ENCODE measurements around the gene FAM184B.

The FAM184B gene

DNA sequence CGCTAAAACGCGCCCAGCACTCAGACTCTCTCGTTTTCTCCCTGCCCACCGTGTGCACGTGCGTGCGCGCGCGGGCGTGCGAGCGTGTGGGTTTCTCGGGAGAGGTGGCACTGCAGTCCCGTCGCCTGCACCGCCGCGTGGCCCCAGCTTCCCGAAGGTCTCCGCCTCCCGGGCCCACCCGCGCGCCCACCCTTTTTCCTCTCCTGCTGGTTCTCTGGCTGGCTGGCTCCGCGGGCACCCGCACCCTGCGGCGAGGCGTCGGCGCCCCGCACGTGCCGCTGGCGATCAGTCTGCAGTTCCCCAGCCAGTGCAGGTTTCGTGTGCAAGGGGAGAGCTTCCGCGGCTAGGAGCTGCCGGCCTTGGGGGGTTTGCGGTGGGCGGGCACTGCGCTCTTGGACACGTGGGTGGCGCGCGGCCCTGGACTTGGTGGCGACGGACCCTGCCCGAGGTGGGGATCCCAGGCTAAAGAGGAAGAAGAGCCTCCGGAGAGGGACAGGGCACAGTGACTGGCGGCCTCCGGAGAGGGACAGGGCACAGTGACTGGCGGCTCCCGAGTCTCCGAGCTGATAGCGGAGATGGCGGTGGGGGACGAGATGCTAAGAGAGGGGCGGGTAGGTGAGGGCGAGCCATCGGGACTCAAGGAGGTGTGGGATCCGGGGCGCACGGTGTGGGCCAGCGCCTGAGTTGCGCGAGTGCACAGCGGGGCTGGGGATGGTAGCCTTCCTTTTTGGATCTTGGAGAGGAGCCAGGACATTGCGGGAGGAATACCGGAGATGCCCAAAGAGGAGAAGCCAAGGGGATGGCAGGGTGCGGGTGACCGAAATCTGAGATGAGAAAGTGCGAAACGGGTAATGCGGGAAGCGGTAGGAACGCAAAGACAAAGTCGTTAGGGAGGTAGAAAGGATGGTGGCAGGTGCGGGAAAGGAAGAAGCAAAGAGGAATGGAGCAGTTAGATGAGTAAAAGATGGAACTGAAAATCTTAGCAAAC is at the start of gene FAM184B:
Gene FAM184B, minus strand, starts transcription at position 322 of the 988 bp plus-strand sequence. CDS start 322 bp downstream, outside the sequence.
- DNase-seq (ENCODE audit: low read depth in 3 of 3): peak in 1 of 3 experiments; percentile 6

DNA sequence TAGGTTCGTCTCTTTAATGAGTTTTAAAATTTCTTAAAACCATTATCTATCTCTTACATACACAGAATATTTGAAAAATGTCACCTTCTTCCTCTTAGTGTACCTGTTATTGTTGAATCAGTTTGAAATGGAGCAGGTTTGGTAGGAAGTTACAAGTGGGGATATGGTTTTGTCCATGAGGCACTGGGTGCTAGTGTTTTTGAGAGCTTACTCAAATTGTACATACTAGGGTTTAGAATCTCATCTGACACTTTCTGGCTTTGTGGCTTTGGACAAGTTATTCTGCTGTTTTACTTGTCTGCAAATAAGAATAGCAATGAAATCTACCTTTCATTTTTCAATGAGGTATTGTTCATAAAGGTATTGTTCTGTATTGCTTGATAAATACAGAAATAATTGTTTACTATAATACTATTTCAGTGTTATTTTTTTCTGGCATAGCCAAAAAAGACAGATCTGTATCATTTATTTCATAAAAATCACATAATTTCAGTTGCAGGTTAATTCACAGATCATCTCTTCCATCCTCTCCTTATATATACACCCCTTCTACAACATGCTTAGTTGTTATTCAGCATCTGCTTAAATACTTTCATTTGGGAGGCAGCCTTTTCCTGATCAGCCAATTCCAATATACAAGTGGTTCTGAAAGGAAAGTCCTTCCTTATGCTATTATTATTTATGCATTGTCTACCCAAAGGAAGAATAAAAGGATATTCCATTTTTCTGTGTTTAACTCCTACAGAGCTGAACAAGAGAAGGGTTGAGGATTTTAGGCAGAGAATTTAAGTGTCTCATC is 42.6 kb upstream of the FAM184B start:
- no peak for DNase-seq (ENCODE audit: low read depth in 3 of 3)

DNA sequence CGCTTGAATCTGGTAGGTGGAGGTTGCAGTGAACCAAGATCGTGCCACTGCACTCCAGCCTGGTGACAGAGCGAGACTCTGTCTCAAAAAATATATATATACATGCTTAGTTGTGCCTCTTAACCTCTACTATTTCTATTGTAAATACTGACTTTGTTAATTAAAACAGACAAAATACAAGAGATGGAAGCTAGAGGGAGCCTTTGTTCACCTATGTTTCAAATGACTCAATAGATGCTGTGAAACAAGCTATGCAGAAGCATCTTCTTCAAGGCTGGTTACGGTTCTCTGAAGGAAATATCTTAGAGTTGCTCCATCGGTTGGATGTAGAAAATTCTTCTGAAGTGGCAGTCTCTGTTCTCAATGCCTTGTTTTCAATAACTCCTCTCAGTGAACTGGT is 35.6 kb upstream of the FAM184B start:
- DNase-seq (ENCODE audit: low read depth in 3 of 3): no peak

DNA sequence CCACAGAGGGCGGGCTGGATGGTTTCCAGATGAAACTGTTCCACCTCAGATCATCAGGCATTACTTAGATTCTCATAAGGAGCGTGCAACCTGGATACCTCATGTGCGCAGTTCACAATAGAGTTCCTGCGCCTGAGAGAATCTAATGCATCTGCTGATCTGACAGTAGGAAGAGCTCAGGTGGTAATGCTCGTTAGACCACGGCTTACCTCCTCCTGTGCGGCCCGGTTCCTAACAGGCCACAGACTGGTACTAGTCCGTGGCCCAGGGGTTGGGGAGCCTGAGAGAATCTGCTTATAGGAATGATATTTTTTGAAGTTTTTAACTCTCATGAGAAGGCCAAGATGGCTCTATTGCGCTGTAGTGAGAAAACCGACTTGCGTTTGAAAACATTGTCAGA is 34.7 kb upstream of the FAM184B start:
- no peak for DNase-seq (ENCODE audit: low read depth in 3 of 3)

DNA sequence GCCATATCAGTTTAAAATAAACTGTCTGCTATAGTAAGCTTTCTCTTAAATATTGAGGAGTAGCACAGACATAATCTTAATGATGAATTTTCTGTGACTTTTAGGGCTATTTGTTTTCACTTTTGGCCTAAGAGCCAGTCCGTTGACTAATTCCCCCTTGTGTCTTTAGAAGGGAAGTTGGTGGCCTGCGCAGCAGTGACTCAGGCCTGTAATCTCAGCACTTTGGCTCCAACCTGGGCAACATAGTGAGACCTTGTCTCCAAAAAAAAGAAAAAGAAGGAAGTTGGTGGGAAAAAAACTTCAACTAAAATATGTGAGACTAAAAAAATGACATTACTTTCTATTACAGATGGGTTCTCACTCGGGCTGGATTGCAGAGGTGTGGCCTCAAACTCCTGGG is 32.7 kb upstream of the FAM184B start:
- no peak for DNase-seq (ENCODE audit: low read depth in 3 of 3)

DNA sequence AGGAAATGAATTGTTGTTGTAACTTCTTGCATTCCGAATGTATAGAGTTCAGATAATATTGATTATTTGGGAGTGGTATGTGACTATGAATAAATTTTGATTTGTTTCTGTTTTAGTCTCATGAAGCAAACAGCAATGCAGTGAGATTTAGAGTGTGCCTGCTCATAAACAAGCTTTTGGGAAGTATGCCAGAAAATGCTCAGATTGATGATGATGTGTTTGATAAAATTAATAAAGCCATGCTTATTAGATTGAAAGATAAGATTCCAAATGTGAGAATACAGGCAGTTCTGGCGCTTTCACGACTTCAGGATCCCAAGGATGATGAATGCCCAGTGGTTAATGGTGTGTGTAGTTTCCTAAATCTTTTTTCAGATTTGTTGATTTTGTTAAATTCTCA is 31.4 kb upstream of the FAM184B start:
- DNase-seq (ENCODE audit: low read depth in 3 of 3): no peak

DNA sequence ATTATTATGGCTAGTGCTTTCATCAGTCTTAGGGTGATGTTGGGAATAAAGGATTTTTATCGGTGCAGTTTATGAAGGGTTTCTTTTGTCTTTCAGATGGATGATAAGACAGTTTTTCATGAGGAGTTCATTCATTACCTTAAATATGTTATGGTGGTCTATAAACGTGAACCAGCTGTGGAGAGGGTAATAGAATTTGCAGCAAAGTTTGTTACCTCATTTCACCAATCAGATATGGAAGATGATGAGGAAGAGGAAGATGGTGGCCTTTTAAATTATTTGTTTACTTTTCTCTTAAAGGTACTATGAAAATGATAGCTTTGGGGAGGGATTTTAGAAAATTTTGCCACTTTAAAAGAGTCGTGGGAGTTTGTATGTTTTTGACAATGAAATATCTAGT is 30.7 kb upstream of the FAM184B start:
- DNase-seq (ENCODE audit: low read depth in 3 of 3): no peak

DNA sequence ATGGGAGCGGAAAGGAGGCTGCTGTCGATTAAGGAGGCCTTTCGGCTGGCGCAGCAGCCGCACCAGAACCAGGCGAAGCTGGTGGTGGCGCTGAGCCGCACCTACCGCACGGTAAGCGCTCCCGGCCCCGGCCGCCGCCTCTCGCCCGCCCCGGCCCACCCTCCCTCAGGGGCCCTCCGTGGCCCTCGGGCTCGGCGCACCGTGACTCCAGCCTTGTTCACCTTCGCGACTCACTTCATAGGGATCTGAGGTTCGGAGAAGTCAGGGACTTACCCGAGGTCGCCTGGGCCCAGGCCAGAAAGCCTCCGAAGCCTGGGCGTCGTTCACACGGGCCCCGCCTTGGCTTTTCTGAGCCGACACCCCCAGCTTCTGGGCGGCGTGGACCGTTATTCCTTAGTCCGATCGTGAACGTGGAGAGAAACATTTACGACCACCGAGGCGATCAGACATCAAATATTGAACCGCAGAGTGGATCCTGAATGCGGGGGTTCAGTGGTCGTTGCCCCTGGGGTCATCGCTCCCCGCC is 29.7 kb upstream of the FAM184B start:
- no peak for DNase-seq (ENCODE audit: low read depth in 3 of 3)

DNA sequence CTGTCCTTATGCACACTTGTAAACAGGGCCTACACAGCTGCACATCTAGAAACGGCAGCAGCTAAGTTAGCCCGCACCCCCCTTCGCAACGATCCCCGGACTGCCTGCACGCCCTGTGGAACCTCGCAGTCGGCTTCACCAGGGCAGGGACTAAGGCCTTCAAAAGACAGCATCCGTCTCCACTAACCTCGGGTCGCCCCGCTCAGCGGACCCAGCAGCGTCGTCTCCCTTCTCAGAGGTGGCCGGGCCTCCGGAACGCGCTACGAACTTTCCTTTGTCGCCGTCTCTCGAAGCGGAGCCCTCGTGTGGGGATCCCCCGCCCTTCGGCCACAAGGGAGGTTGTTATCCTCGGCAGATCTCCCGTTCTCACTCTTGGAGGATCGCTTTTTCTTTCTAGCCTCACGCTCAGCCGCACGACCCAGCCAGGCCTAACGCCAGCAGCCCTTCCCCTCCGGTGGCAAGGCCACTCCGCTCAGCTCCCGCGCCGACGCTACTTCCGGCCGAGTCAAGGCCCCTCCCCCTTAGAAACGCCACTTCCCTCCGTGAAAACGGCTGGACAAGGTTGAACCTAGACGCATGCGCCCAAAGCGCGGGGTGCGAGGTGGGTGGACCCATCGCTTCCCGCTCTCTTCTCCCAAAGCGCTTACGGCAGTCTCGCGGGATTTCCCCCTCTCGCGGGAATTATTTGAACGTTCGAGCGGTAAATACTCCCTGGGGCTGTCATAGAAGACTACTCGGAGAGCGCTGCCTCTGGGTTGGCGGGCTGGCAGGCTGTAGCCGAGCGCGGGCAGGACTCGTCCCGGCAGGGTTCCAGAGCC is 29.0 kb upstream of the FAM184B start, which contains the start of the genes DCAF16 and NCAPG:
Gene DCAF16, minus strand, starts transcription at position 498 of the 818 bp plus-strand sequence. CDS start 6,616 bp downstream, outside the sequence.
Gene NCAPG, plus strand, starts transcription at position 720 of the 818 bp plus-strand sequence. CDS start 99 bp downstream, outside the sequence.
- DNase-seq (ENCODE audit: low read depth in 3 of 3): peak; percentile 98 to 99 (median 99)

DNA sequence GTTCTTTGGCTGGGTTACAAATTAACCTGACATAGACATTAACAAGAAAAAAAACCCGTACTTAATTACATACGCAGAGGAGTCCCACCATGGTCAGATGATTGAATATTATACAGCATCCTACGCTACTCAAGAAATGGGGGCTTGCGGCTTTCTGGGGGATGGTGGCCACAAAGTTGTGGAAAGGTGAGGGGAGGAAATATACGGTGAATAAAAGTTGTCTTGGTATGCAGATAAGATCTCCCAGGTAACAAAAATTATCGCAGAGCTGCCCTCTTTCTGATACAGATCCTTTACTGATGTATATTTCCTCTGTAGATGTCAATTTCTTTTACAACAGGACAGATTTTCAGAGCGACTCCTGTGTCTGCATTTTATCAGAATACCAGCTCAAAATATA is 28.2 kb upstream of the FAM184B start:
- DNase-seq (ENCODE audit: low read depth in 3 of 3): no peak

DNA sequence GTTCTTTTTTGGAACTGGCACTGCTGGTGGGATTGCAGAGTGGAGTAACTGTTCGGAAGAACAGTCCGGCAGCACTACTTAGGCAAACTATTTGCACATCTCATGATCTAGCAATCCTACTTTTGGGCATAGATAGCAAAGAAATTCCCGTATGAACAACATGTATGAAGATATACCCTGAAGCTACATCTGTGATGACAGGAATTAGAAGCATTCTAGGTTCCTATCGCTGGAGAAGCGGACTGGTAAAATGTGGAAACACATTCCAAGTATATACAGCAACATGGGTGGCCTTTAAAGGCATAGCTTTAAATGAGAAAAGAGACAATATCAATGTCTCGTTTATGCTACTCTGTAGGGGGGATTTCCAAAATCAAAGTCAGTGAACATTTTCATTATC is 26.0 kb upstream of the FAM184B start:
- no peak for DNase-seq (ENCODE audit: low read depth in 3 of 3)

DNA sequence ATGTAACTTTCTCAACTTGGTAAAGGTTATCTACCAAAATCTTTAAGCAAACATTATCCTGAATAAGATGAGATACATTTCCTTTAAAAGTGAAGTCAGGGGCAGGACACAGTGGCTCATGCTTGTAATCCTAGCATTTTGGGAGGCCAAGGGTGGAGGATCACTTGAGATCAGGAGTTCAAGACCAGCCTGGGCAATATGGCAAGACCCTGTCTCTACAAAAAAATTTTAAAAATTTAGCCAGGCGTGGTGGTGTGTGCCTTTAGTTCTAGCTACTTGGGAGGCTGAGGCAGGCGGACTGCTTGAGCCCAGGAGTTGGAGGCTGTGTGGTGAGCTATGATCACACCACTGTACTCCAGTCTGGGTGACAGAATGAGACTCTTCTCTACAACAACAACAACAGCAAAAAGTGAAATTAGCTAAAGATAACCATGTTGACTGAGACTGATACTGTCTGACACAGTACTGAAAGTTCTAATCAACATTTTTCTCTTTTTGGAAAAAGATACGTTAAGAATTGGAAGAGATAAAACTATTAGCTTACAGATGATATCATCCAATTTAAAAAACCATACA is 24.2 kb upstream of the FAM184B start:
- DNase-seq (ENCODE audit: low read depth in 3 of 3): no peak

DNA sequence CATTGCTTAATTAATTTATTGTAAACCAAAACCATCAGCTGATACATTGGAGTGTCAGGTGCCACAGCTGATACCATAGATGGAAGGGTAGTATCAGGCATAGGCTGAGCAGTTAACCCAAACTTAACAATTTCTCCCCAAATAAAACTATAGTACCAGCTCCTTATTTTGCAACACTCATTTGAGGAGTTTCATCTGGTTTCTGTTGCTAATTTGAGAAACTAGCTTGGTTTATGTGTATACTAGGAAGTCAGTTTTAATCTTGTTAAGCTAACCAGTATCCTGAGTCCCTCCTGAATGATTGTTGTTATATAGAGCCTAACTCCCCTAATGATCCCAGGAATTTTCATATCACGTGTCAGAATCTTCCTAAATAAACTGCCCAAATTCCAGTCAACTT is 16.4 kb upstream of the FAM184B start:
- DNase-seq (ENCODE audit: low read depth in 3 of 3): no peak

DNA sequence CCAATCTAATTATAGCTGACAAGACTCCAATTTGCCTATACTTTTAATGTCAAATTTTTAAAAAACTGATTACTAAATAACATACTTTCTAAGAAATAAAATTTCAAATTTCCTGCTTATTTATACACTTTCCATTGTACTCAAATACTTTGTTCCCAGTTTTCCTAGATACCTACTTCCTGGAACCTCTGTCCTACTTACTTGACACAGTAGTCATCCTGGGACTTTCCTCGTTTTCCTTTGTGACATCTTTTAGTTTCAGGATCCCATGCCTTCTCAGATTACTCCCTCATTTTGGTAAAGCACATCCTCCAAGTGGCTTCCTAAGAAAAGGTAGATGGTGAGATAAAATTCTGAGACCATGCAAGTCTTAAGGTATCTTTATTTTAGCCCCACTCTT is 13.3 kb upstream of the FAM184B start:
- DNase-seq (ENCODE audit: low read depth in 3 of 3): no peak

DNA sequence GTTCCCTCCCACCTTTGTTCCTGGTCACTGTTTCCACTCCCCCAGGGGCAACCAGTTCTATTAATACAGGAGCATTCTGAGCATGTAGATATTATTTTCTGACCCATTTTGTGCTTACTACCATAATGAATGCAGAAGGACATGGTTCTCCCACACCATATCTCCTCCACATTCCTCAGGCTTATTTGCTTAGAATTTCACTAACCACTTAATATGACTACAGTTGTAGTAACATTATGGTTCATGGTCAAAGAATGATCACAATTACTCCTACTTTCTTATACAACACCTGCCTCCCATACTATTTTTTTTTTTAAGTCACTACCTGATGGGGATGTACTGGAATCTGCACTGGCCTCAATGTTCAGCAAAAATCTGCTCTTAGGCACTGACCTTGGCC is 7.5 kb upstream of the FAM184B start:
- no peak for DNase-seq (ENCODE audit: low read depth in 3 of 3)

DNA sequence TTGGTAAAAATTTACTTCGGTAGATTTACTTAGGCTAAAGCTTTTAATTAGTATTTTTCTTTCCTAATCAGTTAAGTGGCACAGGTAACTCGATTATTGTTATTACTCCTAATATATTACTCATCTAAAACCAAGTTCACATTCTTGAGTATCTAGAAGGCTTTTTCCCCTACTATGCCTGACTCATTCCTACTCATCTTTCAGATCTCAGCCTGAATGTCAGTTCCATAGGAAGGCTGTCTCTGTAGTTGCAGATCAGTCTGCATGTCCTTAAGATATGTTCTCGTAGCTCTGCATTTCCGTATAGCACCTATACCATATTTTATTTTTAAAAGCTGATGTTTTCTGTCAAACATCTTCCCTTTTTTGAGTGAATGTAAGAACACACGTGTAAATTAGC is 5.9 kb upstream of the FAM184B start:
- DNase-seq (ENCODE audit: low read depth in 3 of 3): no peak

DNA sequence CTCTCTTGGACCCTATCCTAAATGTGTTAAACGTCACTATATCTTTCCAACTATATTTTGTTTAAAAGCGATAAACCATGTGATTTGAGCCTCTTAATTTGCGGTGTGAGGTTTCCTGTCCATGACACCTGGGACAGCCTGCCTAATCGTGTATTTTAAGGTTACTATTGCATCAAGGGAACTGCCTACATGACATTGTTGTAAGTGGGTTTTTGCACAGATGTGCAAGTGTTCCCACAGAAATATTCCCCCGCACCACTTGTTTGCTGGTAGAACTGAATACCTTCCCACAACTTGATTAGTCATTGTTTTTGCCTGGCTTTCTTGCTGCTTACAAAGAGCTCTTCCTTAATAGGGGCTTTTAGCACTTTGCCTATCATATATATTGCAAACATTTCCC is 5.1 kb upstream of the FAM184B start:
- no peak for DNase-seq (ENCODE audit: low read depth in 3 of 3)

DNA sequence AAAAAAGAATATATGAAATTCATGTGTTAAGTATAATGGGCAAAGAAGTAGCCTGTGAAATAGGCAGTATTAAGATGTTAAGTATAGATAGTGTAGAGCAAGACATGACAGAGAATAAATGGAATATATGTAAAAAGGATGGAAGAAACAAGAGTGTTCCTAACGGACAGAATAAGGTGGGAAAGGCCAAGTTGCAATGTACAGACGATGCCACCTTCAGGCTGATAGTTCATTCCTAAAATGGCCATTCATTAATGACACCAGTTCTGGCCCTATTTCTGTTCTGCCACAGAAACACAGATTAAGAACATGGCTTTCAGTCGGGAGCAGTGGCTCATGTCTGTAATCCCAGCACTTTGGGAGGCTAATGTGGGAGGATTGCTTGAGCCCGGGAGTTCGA is 4.4 kb upstream of the FAM184B start:
- no peak for DNase-seq (ENCODE audit: low read depth in 3 of 3)

DNA sequence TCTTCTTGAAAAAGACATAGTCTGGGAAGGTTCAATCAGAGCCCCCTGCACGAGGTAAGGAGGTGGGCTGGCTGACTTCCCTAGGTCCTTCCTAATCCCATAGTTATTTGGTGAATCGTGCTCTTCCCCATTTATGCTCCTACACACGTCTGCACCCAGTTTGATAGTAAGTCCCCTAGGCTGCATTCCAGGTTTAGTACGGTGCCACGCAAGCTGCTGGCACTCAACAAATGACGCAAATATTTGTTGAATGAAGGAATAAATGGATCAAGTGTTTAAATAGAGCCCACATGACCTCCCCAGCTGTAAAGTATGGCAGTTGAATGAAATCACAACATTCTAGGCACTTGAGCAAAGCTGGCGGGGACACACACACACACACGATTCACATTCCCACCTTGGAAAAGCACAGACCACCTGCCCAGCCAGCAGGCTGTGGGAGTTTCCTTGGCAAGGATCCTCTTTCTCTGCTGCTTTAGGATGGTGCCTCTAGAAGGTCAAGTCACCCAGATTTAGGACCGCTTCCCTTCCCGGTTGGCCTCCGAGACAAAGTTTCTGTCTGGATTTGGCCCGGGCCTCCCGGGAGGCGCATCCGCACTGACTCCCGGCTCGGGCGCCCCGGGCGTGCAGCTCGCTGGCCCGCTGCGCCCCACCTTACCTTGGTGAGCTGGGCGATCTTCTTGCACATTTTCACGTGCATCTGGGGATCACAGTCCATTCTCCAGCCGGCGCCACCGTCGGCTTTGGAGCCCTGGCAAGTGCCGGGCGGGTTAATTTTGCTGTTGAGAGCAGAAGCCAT is 721 bp downstream of the FAM184B start:
- no peak for DNase-seq (ENCODE audit: low read depth in 3 of 3)

DNA sequence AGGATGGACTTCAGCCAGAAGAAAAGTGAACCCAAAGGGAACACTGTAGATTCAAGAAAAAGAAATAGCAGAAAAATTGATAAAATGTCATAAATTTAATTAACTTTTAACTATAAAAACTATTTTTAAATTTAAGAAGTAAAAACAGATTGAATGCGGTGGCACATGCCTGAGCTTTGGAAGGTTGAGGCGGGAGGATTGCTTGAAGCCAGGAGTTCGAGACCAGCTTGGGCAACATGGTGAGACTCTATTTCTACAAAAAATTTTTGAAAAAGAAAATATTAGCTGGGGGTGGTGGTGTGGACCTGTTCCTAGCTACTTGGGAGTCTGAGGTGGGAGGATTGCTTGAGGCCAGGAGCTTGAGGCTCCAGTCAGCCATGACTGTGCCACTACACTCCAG is 3.0 kb downstream of the FAM184B start:
- DNase-seq (ENCODE audit: low read depth in 3 of 3): no peak

Measured in stimulated activated CD4-positive, alpha-beta T cell treated with anti-CD3 and anti-CD28 coated beads, TNF-alpha, amount 100 ng/mL, for 24 hours (primary cell).